NCI-H345 (cell line): Measurements from ENCODE around the gene TOM1.
A peak's percentile ranks its signal among the peaks of the same experiment; 100 is the strongest.

Source experiments
- DNase-seq: peaks from one replicate; lab custom pipeline; 2025; lab: John Stamatoyannopoulos, UW

The TOM1 gene

GRCh38 chr22:35299673-35300499 is at the start of gene TOM1:
Gene TOM1, plus strand, starts transcription at chr22:35299894. Its CDS starts 35 bp downstream, at chr22:35299929.
- peak; percentile 94 for DNase-seq

GRCh38 chr22:35250156-35250555 is 49.5 kb upstream of the TOM1 start:
- no peak for DNase-seq

- no peak for DNase-seq
Observed at GRCh38 chr22:35253946-35254345, 45.7 kb upstream of the TOM1 start.

- DNase-seq = no peak
Observed at GRCh38 chr22:35257002-35257320, 42.7 kb upstream of the TOM1 start.

- peak; percentile 88 for DNase-seq
Observed at GRCh38 chr22:35257321-35258190, 42.1 kb upstream of the TOM1 start, which contains the start of gene HMGXB4. Gene HMGXB4, plus strand, starts transcription at chr22:35257493. Its CDS starts 4,898 bp downstream, at chr22:35262391.

- no peak for DNase-seq
Observed at GRCh38 chr22:35258191-35258988, 41.3 kb upstream of the TOM1 start.

GRCh38 chr22:35264986-35265385 is 34.7 kb upstream of the TOM1 start:
- no peak for DNase-seq

- no peak for DNase-seq
Observed at GRCh38 chr22:35266277-35266676, 33.4 kb upstream of the TOM1 start.

GRCh38 chr22:35269630-35270029 is 30.1 kb upstream of the TOM1 start:
- DNase-seq = no peak

GRCh38 chr22:35274154-35274871 is 25.4 kb upstream of the TOM1 start:
- no peak for DNase-seq

- DNase-seq = no peak
Observed at GRCh38 chr22:35275580-35275979, 24.1 kb upstream of the TOM1 start.

- no peak for DNase-seq
Observed at GRCh38 chr22:35276019-35276418, 23.7 kb upstream of the TOM1 start.

GRCh38 chr22:35288116-35288515 is 11.6 kb upstream of the TOM1 start:
- DNase-seq = no peak

- no peak for DNase-seq
Observed at GRCh38 chr22:35292786-35293185, 6.9 kb upstream of the TOM1 start.

- DNase-seq = no peak
Observed at GRCh38 chr22:35296051-35296450, 3.6 kb upstream of the TOM1 start.

GRCh38 chr22:35299217-35299672 is 449 bp upstream of the TOM1 start:
- DNase-seq = peak; percentile 48

- no peak for DNase-seq
Observed at GRCh38 chr22:35301372-35301874, 1.7 kb downstream of the TOM1 start.

- no peak for DNase-seq
Observed at GRCh38 chr22:35303029-35303624, 3.4 kb downstream of the TOM1 start.

GRCh38 chr22:35305525-35306070 is 5.9 kb downstream of the TOM1 start:
- no peak for DNase-seq

- DNase-seq = no peak
Observed at GRCh38 chr22:35306350-35306967, 6.8 kb downstream of the TOM1 start.
